Right cardiac atrium (tissue), 5 donors: ENCODE data around the gene GRN. TPM values are rescaled to one million over a fixed set of nuclear protein-coding genes. Genes with fewer than 3 reads are reported as not detected.
A peak's percentile ranks its signal among the peaks of the same experiment; 100 is the strongest.
"Not testable (repeated sequence)": the region's sequence is repeated elsewhere in the genome, so short reads cannot be mapped to it uniquely, and the experiment has no call there.

Source experiments
- ATAC-seq, 2 donors: fragments of 200-7000 bp; cut with Tn5 transposase; one replicate each; pipeline versions ENCODE4 v1.8.0 to v1.9.1; 2020; ENCODE audit warnings: moderate library complexity in 2 of 2, mild to moderate bottlenecking in 1 of 2
- DNase-seq, 3 donors: peaks; one replicate each; pipeline ENCODE4 v3.0.0-alpha.2; 2020
- H3K27ac ChIP-seq: one replicate; pipeline ENCODE4 v1.5.1; 2013; ENCODE audit warnings: mild to moderate bottlenecking, low read length, control low read depth, moderate library complexity
- H3K27me3 ChIP-seq: one replicate; pipeline ENCODE4 v1.6.1; 2013; ENCODE audit not compliant: control insufficient read depth, insufficient read depth
- H3K4me1 ChIP-seq: one replicate; pipeline ENCODE4 v1.6.1; 2013; ENCODE audit warnings: low read length; ENCODE audit not compliant: control insufficient read depth, insufficient read depth
- H3K4me3 ChIP-seq: one replicate; pipeline ENCODE4 v1.5.1; 2013; ENCODE audit warnings: low read length, control low read depth
- H3K9me3 ChIP-seq: one replicate; pipeline ENCODE4 v1.6.1; 2013; ENCODE audit warnings: low read length; ENCODE audit not compliant: control insufficient read depth
- WGBS: extraction: QIAGEN DNeasy Blood & Tissue Kit; methylation state at CpG from one replicate; pipeline ENCODE4 v1.1.7; 2013; 5-methylcytosine and 5-hydroxymethylcytosine counted together
- intact Hi-C, 4 donors: fragments of 100-400 bp; cut with DNase I; formaldehyde crosslinking; loops; one replicate each; pipeline versions ENCODE4 v1.11.0 to v1.14.0; 2022 to 2023
- polyA plus RNA-seq: library from polyadenylated mRNA; stranded (reverse); fragments of 200-250 nt; gene quantifications from one replicate; pipeline ENCODE4 v1.2.3, GENCODE V29; 2013
- total RNA-seq, 4 donors: library from RNA; stranded (reverse); fragmentation: NEBNext Ultra II Directional; extraction: Animal tissue kit (Norgen Biotek cat#: 25700); gene quantifications; one replicate each; pipeline ENCODE4 v1.2.1, GENCODE V29; 2021
- donor health status: healthy with polysubstance abuse.
- donor health status: DM: no; HTN: yes; CAD: no.
- donor health status: DM: no; HTN: no; CAD: no.
- donor health status: DM: no; HTN: yes; CAD: no; lungs with severe emphysema.
- donor health status: DM: yes; HTN: yes; CAD: no.

The GRN gene
- total and polyA plus RNA-seq, 5 donors: 100 to 215 (median 182) TPM

- Histone ChIP-seq H3K4me3 (peak overlapping the region; percentile 78), H3K27ac (no peak overlapping the region), H3K9me3 (no peaks in the 10 kb centered on the region), H3K27me3 (no peaks in the 10 kb centered on the region), H3K4me1 (peaks cover 10% of the 10 kb centered on the region)
- WGBS: under 1% methylated on average over 45 of the region's 45 CpGs
- DNase-seq (peak in 2 of 3 donors; percentile 60 to 66), ATAC-seq (peak; percentile 20 to 29)
- intact Hi-C loops: no loop called here
Measured at GRCh38 chr17:44362949-44363612, 18.0 kb downstream of the GRN start.

GRCh38 chr17:44363613-44364159 lies 18.6 kb downstream of the GRN start, which contains the start of gene FAM171A2:
Gene FAM171A2, minus strand, starts transcription at chr17:44363853. Its CDS starts 139 bp downstream, at chr17:44363714.
- peak; percentile 66 to 89 (median 86) for DNase-seq
- peaks cover 10% of the 10 kb centered on the region for H3K4me1 ChIP-seq
- H3K4me3 ChIP-seq: peak within 1 kb of the TSS; percentile 78
- intact Hi-C loops: no loop called here
- no peaks in the 10 kb centered on the region for H3K9me3 ChIP-seq
- under 1% methylated on average over 63 of the region's 63 CpGs for WGBS
- ATAC-seq: peak; percentile 72 to 77
- no peak within 1 kb of the TSS for H3K27ac ChIP-seq
- no peaks in the 10 kb centered on the region for H3K27me3 ChIP-seq

GRCh38 chr17:44365051-44365450 lies 19.9 kb downstream of the GRN start:
- WGBS: 89% methylated on average over 5 of the region's 5 CpGs
- DNase-seq, H3K9me3 ChIP-seq, ATAC-seq, H3K27me3 ChIP-seq, H3K27ac ChIP-seq, H3K4me3 ChIP-seq, intact Hi-C loops, H3K4me1 ChIP-seq: not testable (repeated sequence)

- intact Hi-C loops: no loop called here
- H3K27ac ChIP-seq: no peak overlapping the region
- 54% methylated on average over 7 of the region's 7 CpGs for WGBS
Measured at GRCh38 chr17:44367231-44367979, 22.3 kb downstream of the GRN start.

GRCh38 chr17:44368391-44369243 lies 23.5 kb downstream of the GRN start:
- H3K4me3 ChIP-seq, intact Hi-C loops, H3K4me1 ChIP-seq, H3K27ac ChIP-seq, H3K27me3 ChIP-seq, H3K9me3 ChIP-seq, ATAC-seq: not testable (repeated sequence)
- 92% methylated on average over 42 of the region's 42 CpGs for WGBS
- peak in 1 of 3 donors; percentile 47 for DNase-seq

More at GRCh38 chr17:44367231-44367979, 22.3 kb downstream of the GRN start:
- no peaks in the 10 kb centered on the region for H3K27me3 ChIP-seq
- DNase-seq (no peak), ATAC-seq (no peak)
- H3K4me3 ChIP-seq: no peak overlapping the region
- H3K4me1 ChIP-seq: peaks cover 1% of the 10 kb centered on the region
- H3K9me3 ChIP-seq: no peaks in the 10 kb centered on the region

GRCh38 chr17:44369414-44370023 lies 24.4 kb downstream of the GRN start:
- 66% methylated on average over 17 of the region's 17 CpGs for WGBS
- ATAC-seq, H3K4me1 ChIP-seq, DNase-seq, intact Hi-C loops, H3K4me3 ChIP-seq, H3K27ac ChIP-seq, H3K9me3 ChIP-seq, H3K27me3 ChIP-seq: not testable (repeated sequence)

- intact Hi-C loops: no loop called here
- H3K4me3 ChIP-seq: no peak overlapping the region
- WGBS: 64% methylated on average over 10 of the region's 10 CpGs
- no peak overlapping the region for H3K27ac ChIP-seq
- DNase-seq (no peak), ATAC-seq (no peak)
- no peaks in the 10 kb centered on the region for H3K4me1 ChIP-seq
- H3K9me3 ChIP-seq: no peaks in the 10 kb centered on the region
- no peaks in the 10 kb centered on the region for H3K27me3 ChIP-seq
Measured at GRCh38 chr17:44372036-44372435, 26.9 kb downstream of the GRN start.

GRCh38 chr17:44374306-44375195 lies 29.4 kb downstream of the GRN start:
- H3K27ac ChIP-seq: no peak overlapping the region
- no peak overlapping the region for H3K4me3 ChIP-seq
- peak in 2 of 3 donors; percentile 68 to 71 for DNase-seq
- WGBS: 35% methylated on average over 31 of the region's 31 CpGs
- H3K9me3 ChIP-seq: no peaks in the 10 kb centered on the region
- intact Hi-C loops: no loop called here
- H3K27me3 ChIP-seq: no peaks in the 10 kb centered on the region
- ATAC-seq: peak; percentile 37 to 62
- no peaks in the 10 kb centered on the region for H3K4me1 ChIP-seq

GRCh38 chr17:44375196-44376017 lies 30.3 kb downstream of the GRN start:
- intact Hi-C loops: no loop called here
- Histone ChIP-seq H3K4me1 (no peaks in the 10 kb centered on the region), H3K27me3 (no peaks in the 10 kb centered on the region), H3K4me3 (no peak overlapping the region), H3K9me3 (no peaks in the 10 kb centered on the region), H3K27ac (no peak overlapping the region)
- peak in 1 of 3 donors; percentile 49 for DNase-seq
- 32% methylated on average over 22 of the region's 22 CpGs for WGBS
- peak; percentile 14 to 32 for ATAC-seq
